WTC11 (cell line): Measurements from ENCODE around the gene TDRD9.

ENCODE experiments used
- TCF7 ChIP-seq: sonication (generic); formaldehyde crosslinking; IDR thresholded peaks from 2 replicates; pipeline ENCODE4 v1.8.0; 2022; ENCODE audit warnings: mild to moderate bottlenecking, low read depth, missing genetic modification reagents, moderate library complexity
- TP53 ChIP-seq: sonication (generic); formaldehyde crosslinking; IDR thresholded peaks from 2 replicates; pipeline ENCODE4 v1.8.1; 2023; ENCODE audit warnings: mild to moderate bottlenecking, missing genetic modification reagents
- TF ChIP-seq, protein P1 (sequence below): sonication (generic); formaldehyde crosslinking; IDR thresholded peaks from 2 replicates; pipeline ENCODE4 v1.8.0; 2022; ENCODE audit warnings: mild to moderate bottlenecking, missing genetic modification reagents

DNA sequence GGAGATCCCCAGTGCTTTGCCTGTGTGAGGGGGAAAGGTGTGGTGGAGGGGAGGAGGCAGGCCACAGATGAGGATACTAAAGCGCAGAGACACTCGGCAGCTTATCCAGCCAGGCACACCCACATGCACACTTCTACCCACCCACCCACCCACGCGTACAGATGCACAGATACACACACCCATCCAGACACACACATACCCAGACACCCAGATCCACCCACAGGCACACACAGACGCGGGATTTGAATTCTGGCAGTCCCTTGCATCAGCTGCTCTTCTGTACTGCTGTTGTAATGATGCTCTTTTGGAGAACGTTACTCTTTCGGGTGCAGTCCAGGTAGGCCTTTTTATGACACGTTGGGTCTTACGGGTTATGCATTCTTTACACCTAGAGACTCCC, 69.8 kb downstream of the TDRD9 start:
- TF ChIP-seq TP53 = no peak
- TF ChIP-seq, protein P1, sequence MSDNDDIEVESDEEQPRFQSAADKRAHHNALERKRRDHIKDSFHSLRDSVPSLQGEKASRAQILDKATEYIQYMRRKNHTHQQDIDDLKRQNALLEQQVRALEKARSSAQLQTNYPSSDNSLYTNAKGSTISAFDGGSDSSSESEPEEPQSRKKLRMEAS (CRISPR knock-in tag) = no peak
- TF ChIP-seq TCF7 (CRISPR knock-in tag) = no peak
